Loucy (cell line): ENCODE measurements around the gene CACNA1D.

ENCODE experiments used
- H2AFZ ChIP-seq: fragments of 200-600 bp; sonication (generic); 2 replicates; pipeline ENCODE4 v1.6.0; 2016; ENCODE audit warnings: antibody characterized with exemption, mild to moderate bottlenecking, low read length, moderate library complexity
- H3F3A ChIP-seq: fragments of 200-600 bp; 2 replicates; pipeline ENCODE4 v1.6.0; 2016; ENCODE audit warnings: antibody characterized with exemption, low read depth, mild to moderate bottlenecking
- H3K27me3 ChIP-seq: fragments of 200-600 bp; sonication (generic); 2 replicates; pipeline ENCODE4 v1.6.1; 2014; ENCODE audit warnings: low read length, mild to moderate bottlenecking; ENCODE audit not compliant: insufficient read depth, poor library complexity, severe bottlenecking
- H3K36me3 ChIP-seq: fragments of 200-600 bp; sonication (generic); 2 replicates; pipeline ENCODE4 v1.6.1; 2016; ENCODE audit warnings: low read length; ENCODE audit not compliant: insufficient read depth
- H3K4me1 ChIP-seq: fragments of 200-600 bp; sonication (generic); 2 replicates; pipeline ENCODE4 v1.5.1; 2014; ENCODE audit warnings: low read length, mild to moderate bottlenecking; ENCODE audit not compliant: insufficient read depth, poor library complexity, severe bottlenecking
- H3K4me2 ChIP-seq: fragments of 200-600 bp; sonication (generic); 2 replicates; pipeline ENCODE4 v1.6.0; 2014; ENCODE audit warnings: antibody characterized with exemption, low read length, low read depth, mild to moderate bottlenecking; ENCODE audit not compliant: poor library complexity, severe bottlenecking
- H3K4me3 ChIP-seq: fragments of 200-600 bp; sonication (generic); 2 replicates; pipeline ENCODE4 v1.5.1; 2014; ENCODE audit warnings: low read length, mild to moderate bottlenecking, mixed read lengths; ENCODE audit not compliant: poor library complexity, severe bottlenecking
- H3K79me2 ChIP-seq: fragments of 200-600 bp; sonication (generic); 2 replicates; pipeline ENCODE4 v1.6.1; 2014; ENCODE audit warnings: low read length; ENCODE audit not compliant: insufficient read depth
- H3K9ac ChIP-seq: fragments of 200-600 bp; sonication (generic); 2 replicates; pipeline ENCODE4 v1.6.0; 2014; ENCODE audit warnings: mild to moderate bottlenecking, low read depth, low read length, moderate library complexity; ENCODE audit not compliant: poor library complexity, severe bottlenecking
- H3K9me2 ChIP-seq: fragments of 200-600 bp; sonication (generic); replicated peaks from 2 replicates; pipeline ENCODE4 v1.6.1; 2016; ENCODE audit warnings: low read depth, low read length, mixed read lengths
- H3K9me3 ChIP-seq: fragments of 200-600 bp; sonication (generic); 2 replicates; pipeline ENCODE4 v1.6.1; 2014; ENCODE audit warnings: mild to moderate bottlenecking, antibody characterized with exemption, low read length, low read depth; ENCODE audit not compliant: insufficient read depth
- H4K20me1 ChIP-seq: fragments of 200-600 bp; sonication (generic); 2 replicates; pipeline ENCODE4 v1.6.0; 2014; ENCODE audit warnings: antibody characterized with exemption, low read length, mild to moderate bottlenecking; ENCODE audit not compliant: insufficient read depth, poor library complexity, severe bottlenecking
- EZH2phosphoT487 ChIP-seq: fragments of 200-600 bp; IDR thresholded peaks from 2 replicates; pipeline ENCODE4 v1.6.1; 2018; ENCODE audit warnings: antibody characterized with exemption, mild to moderate bottlenecking, moderate library complexity, borderline replicate concordance
- TF ChIP-seq, protein P1 (sequence below): fragments of 200-600 bp; sonication (generic); conservative IDR thresholded peaks from 2 replicates; pipeline ENCODE4 v1.5.1; 2014; ENCODE audit warnings: mild to moderate bottlenecking, antibody characterized with exemption, low read length

Gene CACNA1D

DNA sequence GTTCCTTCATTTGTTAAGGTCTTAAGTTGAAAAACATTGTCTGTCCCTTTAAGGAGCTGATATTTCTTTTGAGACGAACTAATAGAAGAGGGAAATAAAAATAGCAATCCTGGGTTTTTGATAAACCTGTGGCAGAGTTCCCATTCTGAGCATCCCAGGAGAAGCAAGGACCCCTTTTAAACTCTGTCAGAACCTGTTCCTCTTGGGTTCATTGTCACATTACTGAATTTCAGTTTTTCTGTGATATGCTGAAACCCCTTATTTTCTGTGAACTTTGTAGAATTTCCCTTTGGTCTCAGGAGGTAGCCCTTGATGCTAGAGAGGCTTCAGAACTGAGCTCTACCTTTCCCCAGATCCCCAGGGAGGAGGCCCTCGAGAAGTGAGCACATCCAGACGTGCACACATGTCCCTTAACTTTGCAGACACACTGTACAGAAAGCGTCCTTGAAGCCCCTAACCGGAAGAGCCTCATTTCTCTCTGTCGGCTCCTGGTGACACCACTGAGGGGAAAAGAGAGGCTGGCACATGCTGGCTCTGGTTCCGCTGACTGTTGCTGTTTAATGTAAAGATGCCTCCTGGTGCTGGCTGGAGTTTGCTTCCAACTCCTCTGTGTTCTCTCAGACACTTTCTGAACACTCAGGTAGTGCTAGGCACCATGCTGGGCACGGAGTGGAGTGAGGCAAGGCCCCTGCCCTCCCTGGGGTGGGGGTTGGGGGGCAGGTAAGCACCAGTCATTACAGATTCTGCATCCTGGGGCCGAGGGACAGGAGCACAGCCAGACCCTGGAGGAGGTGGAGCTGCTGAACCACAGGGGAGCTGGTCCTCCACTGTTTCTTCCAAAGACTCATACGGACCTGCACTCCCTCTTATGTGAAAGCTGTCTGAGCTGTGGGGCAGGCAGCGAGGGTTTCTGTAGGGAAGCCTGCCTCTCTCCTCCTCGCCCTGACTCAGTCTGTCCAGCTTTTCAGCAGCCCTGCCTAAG lies 274.4 kb downstream of the CACNA1D start:
- Histone ChIP-seq H3K9me2 (no peaks in the 10 kb centered on the region), H3K79me2 (no peaks in the 10 kb centered on the region), H2AFZ (no peak overlapping the region), H3K9ac (no peak overlapping the region), H3K27me3 (no peaks in the 10 kb centered on the region), H3K4me2 (no peak overlapping the region), H3F3A (no peaks in the 10 kb centered on the region), H4K20me1 (no peaks in the 10 kb centered on the region), H3K9me3 (no peaks in the 10 kb centered on the region), H3K36me3 (no peaks in the 10 kb centered on the region), H3K4me3 (no peak overlapping the region), H3K4me1 (no peaks in the 10 kb centered on the region)
- no peak for TF ChIP-seq EZH2phosphoT487
- TF ChIP-seq, protein P1, sequence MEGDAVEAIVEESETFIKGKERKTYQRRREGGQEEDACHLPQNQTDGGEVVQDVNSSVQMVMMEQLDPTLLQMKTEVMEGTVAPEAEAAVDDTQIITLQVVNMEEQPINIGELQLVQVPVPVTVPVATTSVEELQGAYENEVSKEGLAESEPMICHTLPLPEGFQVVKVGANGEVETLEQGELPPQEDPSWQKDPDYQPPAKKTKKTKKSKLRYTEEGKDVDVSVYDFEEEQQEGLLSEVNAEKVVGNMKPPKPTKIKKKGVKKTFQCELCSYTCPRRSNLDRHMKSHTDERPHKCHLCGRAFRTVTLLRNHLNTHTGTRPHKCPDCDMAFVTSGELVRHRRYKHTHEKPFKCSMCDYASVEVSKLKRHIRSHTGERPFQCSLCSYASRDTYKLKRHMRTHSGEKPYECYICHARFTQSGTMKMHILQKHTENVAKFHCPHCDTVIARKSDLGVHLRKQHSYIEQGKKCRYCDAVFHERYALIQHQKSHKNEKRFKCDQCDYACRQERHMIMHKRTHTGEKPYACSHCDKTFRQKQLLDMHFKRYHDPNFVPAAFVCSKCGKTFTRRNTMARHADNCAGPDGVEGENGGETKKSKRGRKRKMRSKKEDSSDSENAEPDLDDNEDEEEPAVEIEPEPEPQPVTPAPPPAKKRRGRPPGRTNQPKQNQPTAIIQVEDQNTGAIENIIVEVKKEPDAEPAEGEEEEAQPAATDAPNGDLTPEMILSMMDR = no peak

DNA sequence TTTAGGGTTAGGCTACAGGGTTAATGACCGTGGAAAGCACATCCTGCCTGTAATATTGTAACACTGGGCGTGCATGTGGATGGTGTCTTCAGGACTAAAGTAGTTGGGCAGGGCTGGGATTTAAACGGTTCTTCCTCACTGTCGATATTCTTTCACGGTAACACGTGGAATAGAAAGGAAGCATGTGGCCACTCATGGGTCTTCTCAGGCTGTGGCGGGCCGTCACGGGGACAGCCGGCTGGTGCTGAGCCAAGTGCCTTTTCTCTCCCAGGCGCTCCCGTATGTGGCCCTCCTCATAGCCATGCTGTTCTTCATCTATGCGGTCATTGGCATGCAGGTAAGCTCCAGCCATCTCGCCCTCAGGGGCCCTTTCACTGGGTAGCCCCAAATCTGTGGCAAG lies 278.2 kb downstream of the CACNA1D start:
- H3K79me2 ChIP-seq = no peaks in the 10 kb centered on the region
- TF ChIP-seq EZH2phosphoT487 = no peak
- TF ChIP-seq, protein P1 = no peak
- no peaks in the 10 kb centered on the region for H4K20me1 ChIP-seq
- no peaks in the 10 kb centered on the region for H3F3A ChIP-seq
- H3K9ac ChIP-seq = no peak overlapping the region
- H3K4me3 ChIP-seq = no peak overlapping the region
- H3K9me2 ChIP-seq = no peaks in the 10 kb centered on the region
- no peaks in the 10 kb centered on the region for H3K9me3 ChIP-seq
- H3K4me2 ChIP-seq = no peak overlapping the region
- H2AFZ ChIP-seq = no peak overlapping the region
- peaks cover 5% of the 10 kb centered on the region for H3K4me1 ChIP-seq
- H3K36me3 ChIP-seq = no peaks in the 10 kb centered on the region
- no peaks in the 10 kb centered on the region for H3K27me3 ChIP-seq

DNA sequence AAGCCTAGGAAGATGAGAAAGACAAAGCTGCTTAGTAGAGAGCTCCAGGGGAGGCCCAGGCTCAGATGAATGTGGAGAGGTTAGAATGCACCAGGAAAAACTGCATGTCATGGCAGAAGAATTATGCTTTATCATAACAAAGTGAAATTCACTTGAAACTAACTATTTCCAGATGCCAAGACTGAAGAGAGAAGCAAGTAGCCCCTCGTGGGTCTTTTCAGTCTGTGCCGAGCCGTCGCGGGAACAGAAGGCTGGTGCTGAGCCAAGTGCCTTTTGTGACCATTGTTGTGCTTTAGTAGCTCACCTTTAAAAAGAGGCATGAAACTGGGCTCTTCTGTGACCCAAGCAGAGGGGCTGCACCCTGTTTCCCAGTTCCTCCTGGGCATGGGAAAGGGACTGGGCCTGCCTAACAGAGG lies 278.6 kb downstream of the CACNA1D start:
- H3K9me3 ChIP-seq = no peaks in the 10 kb centered on the region
- H3K4me2 ChIP-seq = no peak overlapping the region
- no peak overlapping the region for H2AFZ ChIP-seq
- no peaks in the 10 kb centered on the region for H3K79me2 ChIP-seq
- H3K36me3 ChIP-seq = no peaks in the 10 kb centered on the region
- no peaks in the 10 kb centered on the region for H4K20me1 ChIP-seq
- peaks cover 10% of the 10 kb centered on the region for H3K4me1 ChIP-seq
- no peaks in the 10 kb centered on the region for H3F3A ChIP-seq
- TF ChIP-seq EZH2phosphoT487 = no peak
- TF ChIP-seq, protein P1 = no peak
- no peaks in the 10 kb centered on the region for H3K27me3 ChIP-seq
- H3K4me3 ChIP-seq = no peak overlapping the region
- no peaks in the 10 kb centered on the region for H3K9me2 ChIP-seq
- no peak overlapping the region for H3K9ac ChIP-seq
